OCI-LY1 (cell line): ENCODE data around the gene CCDC93.

ENCODE experiments used
- H2AFZ ChIP-seq: fragments of 200-600 bp; sonication (generic), shearing (Covaris generic); 2 replicates; pipeline ENCODE4 v1.6.0; 2014; ENCODE audit warnings: antibody characterized with exemption, mild to moderate bottlenecking, low read length
- H3F3A ChIP-seq: fragments of 200-600 bp; sonication (generic), shearing (Covaris generic); 2 replicates; pipeline ENCODE4 v1.6.0; 2014; ENCODE audit warnings: mild to moderate bottlenecking, antibody characterized with exemption, low read length, moderate library complexity; ENCODE audit not compliant: insufficient read depth
- H3K27ac ChIP-seq: fragments of 200-600 bp; sonication (generic); 2 replicates; pipeline ENCODE4 v1.5.1; 2014; ENCODE audit warnings: low read length, mixed run types, mild to moderate bottlenecking, low read depth; ENCODE audit not compliant: poor library complexity, severe bottlenecking
- H3K27me3 ChIP-seq: fragments of 200-600 bp; sonication (generic); 2 replicates; pipeline ENCODE4 v1.6.0; 2014; ENCODE audit warnings: antibody characterized with exemption, mild to moderate bottlenecking, low read length, moderate library complexity; ENCODE audit not compliant: insufficient read depth
- H3K36me3 ChIP-seq: fragments of 200-600 bp; sonication (generic); 2 replicates; pipeline ENCODE4 v1.6.1; 2014; ENCODE audit warnings: mild to moderate bottlenecking, antibody characterized with exemption, low read length, moderate library complexity, mixed read lengths; ENCODE audit not compliant: insufficient read depth
- H3K4me1 ChIP-seq: fragments of 200-600 bp; sonication (generic); 2 replicates; pipeline ENCODE4 v1.5.1; 2014; ENCODE audit warnings: mild to moderate bottlenecking, low read length, moderate library complexity; ENCODE audit not compliant: insufficient read depth, severe bottlenecking
- H3K4me2 ChIP-seq: fragments of 200-600 bp; sonication (generic), shearing (Covaris generic); 2 replicates; pipeline ENCODE4 v1.6.1; 2014; ENCODE audit warnings: low read length
- H3K4me3 ChIP-seq: fragments of 200-600 bp; sonication (generic); 2 replicates; pipeline ENCODE4 v1.5.1; 2014; ENCODE audit warnings: low read length, low read depth, mild to moderate bottlenecking, mixed read lengths; ENCODE audit not compliant: poor library complexity, severe bottlenecking
- H3K79me2 ChIP-seq: fragments of 200-600 bp; shearing (Covaris generic); 2 replicates; pipeline ENCODE4 v1.6.1; 2016; ENCODE audit warnings: mixed run types, low read length, mixed read lengths; ENCODE audit not compliant: insufficient read depth
- H3K9ac ChIP-seq: fragments of 200-600 bp; sonication (generic), shearing (Covaris generic); 2 replicates; pipeline ENCODE4 v1.6.1; 2014; ENCODE audit warnings: mild to moderate bottlenecking, low read length, mixed read lengths
- H3K9me2 ChIP-seq: fragments of 200-600 bp; sonication (generic), shearing (Covaris generic); 2 replicates; pipeline ENCODE4 v1.6.1; 2014; ENCODE audit warnings: low read depth, mild to moderate bottlenecking, low read length, mixed read lengths
- H3K9me3 ChIP-seq: fragments of 200-600 bp; shearing (Covaris generic); 2 replicates; pipeline ENCODE4 v1.6.1; 2014; ENCODE audit warnings: low read length, mixed read lengths
- H4K20me1 ChIP-seq: fragments of 200-600 bp; sonication (generic), shearing (Covaris generic); 2 replicates; pipeline ENCODE4 v1.6.0; 2016; ENCODE audit warnings: mild to moderate bottlenecking, low read length; ENCODE audit not compliant: insufficient read depth
- CTCF ChIP-seq: fragments of 200-600 bp; sonication (generic), shearing (Covaris generic); IDR thresholded peaks from 2 replicates; pipeline ENCODE4 v1.5.1; 2017; ENCODE audit warnings: mild to moderate bottlenecking, antibody characterized with exemption, low read length, moderate library complexity, mixed read lengths
- EZH2 ChIP-seq: fragments of 200-600 bp; sonication (generic), shearing (Covaris generic); IDR thresholded peaks from 2 replicates; pipeline ENCODE4 v1.8.0; 2017; ENCODE audit warnings: borderline replicate concordance, mixed run types, mild to moderate bottlenecking, antibody characterized with exemption, low read length, moderate library complexity, mixed read lengths

CCDC93 gene

GRCh38 chr2:117976581-117976980 lies 37.3 kb downstream of the CCDC93 start:
- Histone ChIP-seq H3K4me2 (no peak overlapping the region), H3K79me2 (no peaks in the 10 kb centered on the region), H3K4me1 (no peaks in the 10 kb centered on the region), H3K9me2 (no peaks in the 10 kb centered on the region), H3K36me3 (peaks cover 53% of the 10 kb centered on the region; the same call in 1 of the 2 replicates), H3K9me3 (no peaks in the 10 kb centered on the region), H3K9ac (no peak overlapping the region), H4K20me1 (0 out of 2 replicates have a peak, but pooled peaks cover 2% of the 10 kb centered on the region), H3K27ac (no peak overlapping the region), H2AFZ (no peak overlapping the region), H3K4me3 (no peak overlapping the region), H3K27me3 (no peaks in the 10 kb centered on the region), H3F3A (no peaks in the 10 kb centered on the region)
- TF ChIP-seq EZH2 (no peak), CTCF (no peak)

GRCh38 chr2:117973498-117974082 lies 40.3 kb downstream of the CCDC93 start:
- no peak overlapping the region for H2AFZ ChIP-seq
- no peak overlapping the region for H3K4me3 ChIP-seq
- no peaks in the 10 kb centered on the region for H3F3A ChIP-seq
- no peak overlapping the region for H3K9ac ChIP-seq
- no peaks in the 10 kb centered on the region for H3K9me2 ChIP-seq
- H3K27ac ChIP-seq = no peak overlapping the region
- no peaks in the 10 kb centered on the region for H3K9me3 ChIP-seq
- TF ChIP-seq EZH2 (no peak), CTCF (no peak)
- no peaks in the 10 kb centered on the region for H3K4me1 ChIP-seq
- peaks cover 73% of the 10 kb centered on the region for H3K36me3 ChIP-seq
- H3K4me2 ChIP-seq = no peak overlapping the region
- H3K79me2 ChIP-seq = no peaks in the 10 kb centered on the region
- no peaks in the 10 kb centered on the region for H3K27me3 ChIP-seq
- 0 out of 2 replicates have a peak, but pooled peaks cover 2% of the 10 kb centered on the region for H4K20me1 ChIP-seq

GRCh38 chr2:117972476-117973123 lies 41.3 kb downstream of the CCDC93 start:
- H3K27ac ChIP-seq = no peak overlapping the region
- H3K27me3 ChIP-seq = no peaks in the 10 kb centered on the region
- H3K79me2 ChIP-seq = no peaks in the 10 kb centered on the region
- no peaks in the 10 kb centered on the region for H3F3A ChIP-seq
- peaks cover 74% of the 10 kb centered on the region for H3K36me3 ChIP-seq
- H4K20me1 ChIP-seq = no peaks in the 10 kb centered on the region
- no peak overlapping the region for H2AFZ ChIP-seq
- no peaks in the 10 kb centered on the region for H3K9me3 ChIP-seq
- H3K9ac ChIP-seq = no peak overlapping the region
- no peak overlapping the region for H3K4me3 ChIP-seq
- H3K4me2 ChIP-seq = no peak overlapping the region
- H3K9me2 ChIP-seq = no peaks in the 10 kb centered on the region
- H3K4me1 ChIP-seq = no peaks in the 10 kb centered on the region
- TF ChIP-seq CTCF = no peak
